Stomach (tissue), 9 donors: ENCODE results near the gene ADTRP. TPM values are rescaled to one million over a fixed set of nuclear protein-coding genes. Genes with fewer than 3 reads are reported as not detected.
A peak's percentile ranks its signal among the peaks of the same experiment; 100 is the strongest.

Experiments used
- DNase-seq, 2 donors: peaks; one replicate each; pipeline versions ENCODE4 v3.0.0 to v3.0.0-alpha.2; 2013 to 2019
- H3K27ac ChIP-seq, 5 donors: fragments of 200-600 bp in 4 of 5; sonication (generic) in 4 of 5; one replicate each; pipeline ENCODE4 v1.5.1; 2013 to 2019; ENCODE audit warnings: mild to moderate bottlenecking in 1 of 5, moderate library complexity in 1 of 5
- H3K27me3 ChIP-seq, 3 donors: fragments of 200-600 bp; sonication (generic); one replicate each; pipeline ENCODE4 v1.5.1; 2017 to 2019; ENCODE audit warnings: mixed run types in 1 of 3
- H3K36me3 ChIP-seq, 4 donors: fragments of 200-600 bp; sonication (generic); 1 replicate in 3 of 4; 2 replicates in 1 of 4; pipeline ENCODE4 v1.5.1; 2016 to 2019
- H3K4me1 ChIP-seq, 4 donors: fragments of 200-600 bp; sonication (generic); one replicate each; pipeline ENCODE4 v1.5.1; 2016 to 2019
- H3K4me3 ChIP-seq, 4 donors: fragments of 200-600 bp; sonication (generic) in 3 of 4; one replicate each; pipeline ENCODE4 v1.5.1; 2016 to 2019; ENCODE audit warnings: mild to moderate bottlenecking in 1 of 4
- H3K9me3 ChIP-seq, 4 donors: fragments of 200-600 bp; sonication (generic); one replicate each; pipeline ENCODE4 v1.5.1; 2016 to 2019
- CTCF ChIP-seq, 7 experiments: fragments of 450-650 bp in 4 of 7; fragments of 200-600 bp in 3 of 7; sonication (generic) in 3 of 7; IDR thresholded peaks; one replicate each; pipeline ENCODE4 v1.5.1; 2016 to 2019; ENCODE audit warnings: antibody characterized with exemption in 7 of 7, control low read depth in 2 of 7, mild to moderate bottlenecking in 1 of 7
- EP300 ChIP-seq: sonication (generic); formaldehyde crosslinking; IDR thresholded peaks from one replicate; pipeline ENCODE4 v1.6.1; 2017; ENCODE audit warnings: antibody characterized with exemption
- POLR2A ChIP-seq, 4 donors: fragments of 450-650 bp; IDR thresholded peaks; one replicate each; pipeline ENCODE4 v1.6.1; 2016; ENCODE audit warnings: antibody characterized with exemption in 4 of 4, control low read depth in 2 of 4, mild to moderate bottlenecking in 1 of 4, moderate library complexity in 1 of 4
- POLR2AphosphoS5 ChIP-seq, 3 donors: sonication (generic); formaldehyde crosslinking; IDR thresholded peaks; one replicate each; pipeline ENCODE4 v1.6.1; 2016; ENCODE audit warnings: antibody characterized with exemption in 3 of 3
- WGBS, 5 donors: extraction: QIAGEN DNeasy Blood & Tissue Kit in 3 of 5; methylation state at CpG; one replicate each; pipeline versions ENCODE4 v1.1.5 to v1.1.7; 2013 to 2018; 5-methylcytosine and 5-hydroxymethylcytosine counted together
- intact Hi-C: fragments of 100-400 bp; cut with DNase I; formaldehyde crosslinking; loops from one replicate; pipeline ENCODE4 v1.15.1; 2023; ENCODE audit warnings: low total_unique reads
- polyA plus RNA-seq, 3 donors: library from polyadenylated mRNA; stranded (reverse); fragments of 200-250 nt; gene quantifications; one replicate each; pipeline ENCODE4 v1.2.3, GENCODE V29; 2013
- total RNA-seq, 5 donors: library from RNA; depleted of rRNA; stranded (reverse); fragments of >200 nt; gene quantifications; one replicate each; pipeline versions ENCODE4 v1.1.0 to v1.2.3, GENCODE V29; 2014 to 2016
- donor health status: healthy with polysubstance abuse.
- donor health status: Bipolar disorder and iron deficiency.
- donor health status: healthy.

The ADTRP gene
- total and polyA plus RNA-seq, 8 donors = 3.9 to 63.6 (median 20.8) TPM

- Histone ChIP-seq H3K4me3 (no peak overlapping the region), H3K9me3 (no peaks in the 10 kb centered on the region), H3K36me3 (no peaks in the 10 kb centered on the region), H3K4me1 (peaks cover 28 to 45% (median 36%) of the 10 kb centered on the region in 4 donors), H3K27ac (peak overlapping the region in 3 of 5 donors; percentile 82 to 89 (median 88)), H3K27me3 (no peaks in the 10 kb centered on the region)
- no peak for DNase-seq
- 85 to 91% (median 89%) methylated on average over 10 of the region's 10 CpGs for WGBS, 5 donors
- intact Hi-C loops = no loop called here
- TF ChIP-seq POLR2AphosphoS5 (IDR thresholded peaks at IDR 0.05) = no peak
- TF ChIP-seq CTCF (IDR thresholded peaks at IDR 0.05) = no peak
- no peak for TF ChIP-seq EP300
- TF ChIP-seq POLR2A (IDR thresholded peaks at IDR 0.05) = no peak
These were observed 6.3 kb downstream of the ADTRP start for GRCh38 chr6:11772109-11772825.

- peak overlapping the region; percentile 74 to 89 (median 82) for H3K27ac ChIP-seq
- peaks cover 35 to 52% (median 42%) of the 10 kb centered on the region in 4 donors for H3K4me1 ChIP-seq
- 88 to 90% (median 89%) methylated on average over 13 of the region's 13 CpGs for WGBS, 5 donors
- no peak for DNase-seq
- H3K36me3 ChIP-seq = no peaks in the 10 kb centered on the region
- no peaks in the 10 kb centered on the region for H3K27me3 ChIP-seq
- no peaks in the 10 kb centered on the region for H3K9me3 ChIP-seq
- no peak for TF ChIP-seq CTCF (IDR thresholded peaks at IDR 0.05)
- TF ChIP-seq POLR2A (IDR thresholded peaks at IDR 0.05) = no peak
- intact Hi-C loops = no loop called here
- H3K4me3 ChIP-seq = no peak overlapping the region
These were observed 7.0 kb downstream of the ADTRP start for GRCh38 chr6:11771473-11772048.

- peak overlapping the region; percentile 74 to 89 (median 82) for H3K27ac ChIP-seq
- no peak overlapping the region for H3K4me3 ChIP-seq
- 58 to 60% (median 59%) methylated on average over 27 of the region's 27 CpGs for WGBS, 5 donors
- no peaks in the 10 kb centered on the region for H3K27me3 ChIP-seq
- DNase-seq = peak; percentile 74 to 89
- no peaks in the 10 kb centered on the region for H3K36me3 ChIP-seq
- H3K4me1 ChIP-seq = peaks cover 36 to 60% (median 45%) of the 10 kb centered on the region in 4 donors
- TF ChIP-seq POLR2A (IDR thresholded peaks at IDR 0.05) = no peak
- peak; percentile 61 to 91 (median 82) for TF ChIP-seq POLR2AphosphoS5 (IDR thresholded peaks at IDR 0.05)
- H3K9me3 ChIP-seq = no peaks in the 10 kb centered on the region
- intact Hi-C loops = no loop called here
These were observed 7.8 kb downstream of the ADTRP start for GRCh38 chr6:11770546-11771466.

GRCh38 chr6:11769811-11770545, 8.6 kb downstream of the ADTRP start:
- H3K36me3 ChIP-seq = no peaks in the 10 kb centered on the region
- H3K4me3 ChIP-seq = no peak overlapping the region
- peak in 1 of 2 donors; percentile 55 for DNase-seq
- no peaks in the 10 kb centered on the region for H3K27me3 ChIP-seq
- H3K9me3 ChIP-seq = no peaks in the 10 kb centered on the region
- peaks cover 36 to 64% (median 47%) of the 10 kb centered on the region in 4 donors for H3K4me1 ChIP-seq
- TF ChIP-seq CTCF (IDR thresholded peaks at IDR 0.05) = no peak
- no peak for TF ChIP-seq POLR2AphosphoS5 (IDR thresholded peaks at IDR 0.05)
- no peak for TF ChIP-seq EP300
- no peak for TF ChIP-seq POLR2A (IDR thresholded peaks at IDR 0.05)
- peak overlapping the region; percentile 74 to 89 (median 82) for H3K27ac ChIP-seq
- intact Hi-C loops = no loop called here
- WGBS, 5 donors = 34 to 54% (median 38%) methylated on average over 11 of the region's 11 CpGs
